Measurements from ENCODE around the gene FAM193A.
A peak's percentile ranks its signal among the peaks of the same experiment; 100 is the strongest.
"Not testable (repeated sequence)": the region's sequence is repeated elsewhere in the genome, so short reads cannot be mapped to it uniquely, and the experiment has no call there.

Gene FAM193A

GRCh38 chr4:2697995-2698414 lies 161.6 kb downstream of the FAM193A start:
- DNase-seq: no peak

GRCh38 chr4:2698504-2698903 lies 162.1 kb downstream of the FAM193A start:
- no peak for DNase-seq

- no peak for DNase-seq
These were observed 162.6 kb downstream of the FAM193A start for GRCh38 chr4:2698951-2699505.

- DNase-seq: no peak
These were observed 163.1 kb downstream of the FAM193A start for GRCh38 chr4:2699534-2699933.

- DNase-seq: no peak
These were observed 163.6 kb downstream of the FAM193A start for GRCh38 chr4:2700031-2700430.

- no peak for DNase-seq
These were observed 165.9 kb downstream of the FAM193A start for GRCh38 chr4:2702361-2702760.

- no peak for DNase-seq
These were observed 166.3 kb downstream of the FAM193A start for GRCh38 chr4:2702770-2703169.

GRCh38 chr4:2712261-2712842 lies 175.9 kb downstream of the FAM193A start:
- no peak for DNase-seq

GRCh38 chr4:2713337-2713736 lies 176.9 kb downstream of the FAM193A start:
- DNase-seq: no peak

GRCh38 chr4:2714061-2714770 lies 177.8 kb downstream of the FAM193A start:
- peak; percentile 20 for DNase-seq

- no peak for DNase-seq
These were observed 178.5 kb downstream of the FAM193A start for GRCh38 chr4:2714918-2715317.

GRCh38 chr4:2715426-2715825 lies 179.0 kb downstream of the FAM193A start:
- no peak for DNase-seq

- DNase-seq: no peak
These were observed 179.8 kb downstream of the FAM193A start for GRCh38 chr4:2716236-2716635.

- DNase-seq: no peak
These were observed 185.1 kb downstream of the FAM193A start for GRCh38 chr4:2721586-2721985.

GRCh38 chr4:2722033-2722432 lies 185.6 kb downstream of the FAM193A start:
- no peak for DNase-seq

- no peak for DNase-seq
These were observed 187.3 kb downstream of the FAM193A start for GRCh38 chr4:2723751-2724150.

- no peak for DNase-seq
These were observed 188.9 kb downstream of the FAM193A start for GRCh38 chr4:2725380-2725779.

- not testable (repeated sequence) for DNase-seq
These were observed 190.4 kb downstream of the FAM193A start for GRCh38 chr4:2726881-2727280.

- no peak for DNase-seq
These were observed 191.8 kb downstream of the FAM193A start for GRCh38 chr4:2728221-2728620.

- no peak for DNase-seq
These were observed 192.5 kb downstream of the FAM193A start for GRCh38 chr4:2728806-2729532.

- DNase-seq: no peak
These were observed 193.1 kb downstream of the FAM193A start for GRCh38 chr4:2729533-2729875.

- no peak for DNase-seq
These were observed 195.5 kb downstream of the FAM193A start for GRCh38 chr4:2731907-2732317.

- no peak for DNase-seq
These were observed 196.1 kb downstream of the FAM193A start for GRCh38 chr4:2732526-2732925.
